ENCODE results near the gene TRPM6. TPM values are rescaled to one million over a fixed set of nuclear protein-coding genes. Genes with fewer than 3 reads are reported as not detected.

Gene TRPM6
- total RNA-seq, 3 donors from 2014 or later (not counting 1 experiment from before 2014, with no cell fraction given): 0.36 to 12.8 TPM; not detected in 1

GRCh38 chr9:74795803-74796202 is 91.9 kb downstream of the TRPM6 start:
- DNase-seq (no peak), ATAC-seq (no peak)
- Histone ChIP-seq H3K4me1 (ENCODE audit: control insufficient read depth, insufficient read depth, low read length) (no peaks in the 10 kb centered on the region), H3K36me3 (ENCODE audit: control insufficient read depth, insufficient read depth, low read length) (no peaks in the 10 kb centered on the region), H3K9me3 (ENCODE audit: control insufficient read depth, insufficient read depth, low read length) (no peaks in the 10 kb centered on the region), H3K27me3 (ENCODE audit: control insufficient read depth, insufficient read depth, low read length) (peaks cover 5% of the 10 kb centered on the region), H3K27ac (ENCODE audit: low read length) (no peak overlapping the region), H3K4me3 (ENCODE audit: low read length) (no peak overlapping the region)
- H3K4me1 Mint-ChIP-seq: peaks cover 7 to 9% of the 10 kb centered on the region in 2 donors
- H3K27ac Mint-ChIP-seq: no peak overlapping the region
- 0% methylated on average over 1 of the region's 1 CpG for WGBS (ENCODE audit: insufficient coverage)
- TF ChIP-seq CTCF (IDR thresholded peaks at IDR 0.05): no peak
- H3K36me3 Mint-ChIP-seq: no peaks in the 10 kb centered on the region
- peaks cover 6 to 18% of the 10 kb centered on the region in 2 donors for H3K27me3 Mint-ChIP-seq (ENCODE audit: low read depth in 2 of 2)
- H3K9me3 Mint-ChIP-seq: no peaks in the 10 kb centered on the region
- no peak overlapping the region for H3K4me3 Mint-ChIP-seq
- intact Hi-C loops (cut with micrococcal nuclease): no loop called here

GRCh38 chr9:74795081-74795480 is 92.6 kb downstream of the TRPM6 start:
- Histone ChIP-seq H3K27ac (ENCODE audit: low read length) (no peak overlapping the region), H3K36me3 (ENCODE audit: control insufficient read depth, insufficient read depth, low read length) (no peaks in the 10 kb centered on the region), H3K9me3 (ENCODE audit: control insufficient read depth, insufficient read depth, low read length) (no peaks in the 10 kb centered on the region), H3K4me3 (ENCODE audit: low read length) (no peak overlapping the region), H3K4me1 (ENCODE audit: control insufficient read depth, insufficient read depth, low read length) (no peaks in the 10 kb centered on the region), H3K27me3 (ENCODE audit: control insufficient read depth, insufficient read depth, low read length) (peaks cover 5% of the 10 kb centered on the region)
- H3K27ac Mint-ChIP-seq: no peak overlapping the region
- no peaks in the 10 kb centered on the region for H3K36me3 Mint-ChIP-seq
- no peak for DNase-seq
- no peak for TF ChIP-seq CTCF (IDR thresholded peaks at IDR 0.05)
- no peaks in the 10 kb centered on the region for H3K9me3 Mint-ChIP-seq
- H3K27me3 Mint-ChIP-seq (ENCODE audit: low read depth in 2 of 2): peaks cover 6 to 13% of the 10 kb centered on the region in 2 donors
- intact Hi-C loops (cut with micrococcal nuclease): no loop called here
- H3K4me3 Mint-ChIP-seq: no peak overlapping the region
- H3K4me1 Mint-ChIP-seq: peaks cover 7 to 9% of the 10 kb centered on the region in 2 donors
- 93% methylated on average over 4 of the region's 4 CpGs for WGBS (ENCODE audit: insufficient coverage)
- no peak for ATAC-seq

GRCh38 chr9:74784506-74784905 is 103.2 kb downstream of the TRPM6 start:
- H3K27ac ChIP-seq (ENCODE audit: low read length): no peak overlapping the region
- Mint-ChIP-seq H3K4me1 (no peaks in the 10 kb centered on the region), H3K4me3 (no peak overlapping the region), H3K27me3 (ENCODE audit: low read depth in 2 of 2) (peaks cover 8 to 23% of the 10 kb centered on the region in 2 donors), H3K36me3 (no peaks in the 10 kb centered on the region), H3K9me3 (no peaks in the 10 kb centered on the region), H3K27ac (no peak overlapping the region)
- no peaks in the 10 kb centered on the region for H3K36me3 ChIP-seq (ENCODE audit: control insufficient read depth, insufficient read depth, low read length)
- ATAC-seq: no peak
- H3K27me3 ChIP-seq (ENCODE audit: control insufficient read depth, insufficient read depth, low read length): no peaks in the 10 kb centered on the region
- intact Hi-C loops (cut with micrococcal nuclease): no loop called here
- H3K4me1 ChIP-seq (ENCODE audit: control insufficient read depth, insufficient read depth, low read length): no peaks in the 10 kb centered on the region
- TF ChIP-seq CTCF (IDR thresholded peaks at IDR 0.05): no peak
- no peaks in the 10 kb centered on the region for H3K9me3 ChIP-seq (ENCODE audit: control insufficient read depth, insufficient read depth, low read length)
- no peak overlapping the region for H3K4me3 ChIP-seq (ENCODE audit: low read length)
- no peak for DNase-seq
- WGBS (ENCODE audit: insufficient coverage): 88% methylated on average over 5 of the region's 5 CpGs

- H3K9me3 Mint-ChIP-seq: no peaks in the 10 kb centered on the region
- no peaks in the 10 kb centered on the region for H3K9me3 ChIP-seq (ENCODE audit: control insufficient read depth, insufficient read depth, low read length)
- H3K4me1 Mint-ChIP-seq: no peaks in the 10 kb centered on the region
- H3K36me3 Mint-ChIP-seq: no peaks in the 10 kb centered on the region
- ATAC-seq: no peak
- no CpG with 5 or more reads among the region's 2 CpGs for WGBS (ENCODE audit: insufficient coverage)
- no peak overlapping the region for H3K27ac Mint-ChIP-seq
- peaks cover 9 to 26% of the 10 kb centered on the region in 2 donors for H3K27me3 Mint-ChIP-seq (ENCODE audit: low read depth in 2 of 2)
- H3K4me1 ChIP-seq (ENCODE audit: control insufficient read depth, insufficient read depth, low read length): no peaks in the 10 kb centered on the region
- no peak overlapping the region for H3K4me3 ChIP-seq (ENCODE audit: low read length)
- no peak overlapping the region for H3K4me3 Mint-ChIP-seq
- H3K27ac ChIP-seq (ENCODE audit: low read length): no peak overlapping the region
- intact Hi-C loops (cut with micrococcal nuclease): no loop called here
- no peaks in the 10 kb centered on the region for H3K27me3 ChIP-seq (ENCODE audit: control insufficient read depth, insufficient read depth, low read length)
- H3K36me3 ChIP-seq (ENCODE audit: control insufficient read depth, insufficient read depth, low read length): no peaks in the 10 kb centered on the region
- no peak for DNase-seq
- TF ChIP-seq CTCF (IDR thresholded peaks at IDR 0.05): no peak
These were observed 104.3 kb downstream of the TRPM6 start for GRCh38 chr9:74783408-74783807.

Measured in natural killer cell (primary cell).